Ascending aorta (tissue), 2 donors: ENCODE results near the gene SEMA3C. TPM values are rescaled to one million over a fixed set of nuclear protein-coding genes. Genes with fewer than 3 reads are reported as not detected.
"Not testable (repeated sequence)": the region's sequence is repeated elsewhere in the genome, so short reads cannot be mapped to it uniquely, and the experiment has no call there.

ENCODE experiments used
- DNase-seq, 2 donors: peaks; one replicate each; pipeline ENCODE4 v3.0.0-alpha.2; 2019; ENCODE audit warnings: low spot score in 2 of 2
- H3K27ac ChIP-seq, 2 donors: fragments of 200-600 bp; sonication (generic); one replicate each; pipeline ENCODE4 v1.5.1; 2016 to 2017; ENCODE audit warnings: mild to moderate bottlenecking in 1 of 2
- H3K27me3 ChIP-seq: fragments of 200-600 bp; sonication (generic); one replicate; pipeline ENCODE4 v1.5.1; 2017
- H3K36me3 ChIP-seq, 2 donors: fragments of 200-600 bp; sonication (generic); one replicate each; pipeline ENCODE4 v1.5.1; 2016
- H3K4me1 ChIP-seq, 2 donors: fragments of 200-600 bp; sonication (generic); one replicate each; pipeline ENCODE4 v1.5.1; 2016 to 2017; ENCODE audit warnings: mild to moderate bottlenecking in 1 of 2
- H3K4me3 ChIP-seq, 2 donors: fragments of 200-600 bp; sonication (generic); one replicate each; pipeline ENCODE4 v1.5.1; 2016 to 2017; ENCODE audit warnings: mild to moderate bottlenecking in 1 of 2
- H3K9me3 ChIP-seq, 2 donors: fragments of 200-600 bp; sonication (generic); one replicate each; pipeline ENCODE4 v1.5.1; 2016
- CTCF ChIP-seq, 3 experiments: fragments of 200-600 bp in 2 of 3; fragments of 450-650 bp in 1 of 3; sonication (generic) in 2 of 3; IDR thresholded peaks; one replicate each; pipeline ENCODE4 v1.5.1; 2016 to 2019; ENCODE audit warnings: antibody characterized with exemption in 3 of 3, mild to moderate bottlenecking in 1 of 3, moderate library complexity in 1 of 3
- intact Hi-C: fragments of 100-400 bp; cut with DNase I; formaldehyde crosslinking; loops from one replicate; pipeline ENCODE4 v1.15.1; 2023
- total RNA-seq: library from RNA; depleted of rRNA; stranded (reverse); fragments of >200 nt; gene quantifications from one replicate; pipeline ENCODE4 v1.1.0, GENCODE V29; 2016

SEMA3C gene
- total RNA-seq, 1 donor from 2014 or later, result 16.6 TPM

- H3K4me3 ChIP-seq, result no peak overlapping the region
- intact Hi-C loops, result no loop called here
- no peaks in the 10 kb centered on the region for H3K9me3 ChIP-seq
Observed at GRCh38 chr7:80935991-80936780, 17.3 kb upstream of the SEMA3C start.

GRCh38 chr7:80934321-80934720 lies 15.5 kb upstream of the SEMA3C start:
- Histone ChIP-seq H3K9me3 (no peaks in the 10 kb centered on the region), H3K4me3 (no peak overlapping the region), H3K27me3 (no peaks in the 10 kb centered on the region), H3K27ac (no peak overlapping the region), H3K36me3 (no peaks in the 10 kb centered on the region), H3K4me1 (no peaks in the 10 kb centered on the region)
- intact Hi-C loops, result no loop called here
- no peak for TF ChIP-seq CTCF (IDR thresholded peaks at IDR 0.05)
- DNase-seq, result no peak

More at GRCh38 chr7:80935991-80936780, 17.3 kb upstream of the SEMA3C start:
- Histone ChIP-seq H3K27me3 (no peaks in the 10 kb centered on the region), H3K4me1 (no peaks in the 10 kb centered on the region), H3K36me3 (no peaks in the 10 kb centered on the region), H3K27ac (no peak overlapping the region)
- no peak for TF ChIP-seq CTCF (IDR thresholded peaks at IDR 0.05)
- DNase-seq, result no peak

GRCh38 chr7:80932536-80932935 lies 13.7 kb upstream of the SEMA3C start:
- no peak overlapping the region for H3K27ac ChIP-seq

GRCh38 chr7:80929619-80930018 lies 10.8 kb upstream of the SEMA3C start:
- no peak for TF ChIP-seq CTCF (IDR thresholded peaks at IDR 0.05)
- Histone ChIP-seq H3K27me3 (no peaks in the 10 kb centered on the region), H3K27ac (no peak overlapping the region), H3K9me3 (no peaks in the 10 kb centered on the region), H3K4me1 (no peaks in the 10 kb centered on the region), H3K4me3 (no peak overlapping the region), H3K36me3 (no peaks in the 10 kb centered on the region)
- no peak for DNase-seq
- intact Hi-C loops, result no loop called here

More at GRCh38 chr7:80932536-80932935, 13.7 kb upstream of the SEMA3C start:
- no peak for TF ChIP-seq CTCF (IDR thresholded peaks at IDR 0.05)
- intact Hi-C loops, result no loop called here
- H3K4me1 ChIP-seq, result no peaks in the 10 kb centered on the region
- no peaks in the 10 kb centered on the region for H3K9me3 ChIP-seq
- no peaks in the 10 kb centered on the region for H3K27me3 ChIP-seq
- no peak for DNase-seq
- no peaks in the 10 kb centered on the region for H3K36me3 ChIP-seq
- H3K4me3 ChIP-seq, result no peak overlapping the region

- H3K27ac ChIP-seq, H3K36me3 ChIP-seq, H3K27me3 ChIP-seq, H3K4me1 ChIP-seq, DNase-seq, intact Hi-C loops, H3K9me3 ChIP-seq, H3K4me3 ChIP-seq: not testable (repeated sequence)
Observed at GRCh38 chr7:80926955-80927354, 8.1 kb upstream of the SEMA3C start.

- Histone ChIP-seq H3K4me1 (no peaks in the 10 kb centered on the region), H3K27ac (no peak overlapping the region), H3K36me3 (no peaks in the 10 kb centered on the region), H3K9me3 (no peaks in the 10 kb centered on the region), H3K4me3 (no peak overlapping the region), H3K27me3 (no peaks in the 10 kb centered on the region)
- intact Hi-C loops, result no loop called here
- no peak for TF ChIP-seq CTCF (IDR thresholded peaks at IDR 0.05)
- DNase-seq, result no peak
Observed at GRCh38 chr7:80924090-80924489, 5.2 kb upstream of the SEMA3C start.
